ENCODE results near the gene ANXA8L1.
"Not testable (repeated sequence)": the region's sequence is repeated elsewhere in the genome, so short reads cannot be mapped to it uniquely, and the experiment has no call there.

DNA sequence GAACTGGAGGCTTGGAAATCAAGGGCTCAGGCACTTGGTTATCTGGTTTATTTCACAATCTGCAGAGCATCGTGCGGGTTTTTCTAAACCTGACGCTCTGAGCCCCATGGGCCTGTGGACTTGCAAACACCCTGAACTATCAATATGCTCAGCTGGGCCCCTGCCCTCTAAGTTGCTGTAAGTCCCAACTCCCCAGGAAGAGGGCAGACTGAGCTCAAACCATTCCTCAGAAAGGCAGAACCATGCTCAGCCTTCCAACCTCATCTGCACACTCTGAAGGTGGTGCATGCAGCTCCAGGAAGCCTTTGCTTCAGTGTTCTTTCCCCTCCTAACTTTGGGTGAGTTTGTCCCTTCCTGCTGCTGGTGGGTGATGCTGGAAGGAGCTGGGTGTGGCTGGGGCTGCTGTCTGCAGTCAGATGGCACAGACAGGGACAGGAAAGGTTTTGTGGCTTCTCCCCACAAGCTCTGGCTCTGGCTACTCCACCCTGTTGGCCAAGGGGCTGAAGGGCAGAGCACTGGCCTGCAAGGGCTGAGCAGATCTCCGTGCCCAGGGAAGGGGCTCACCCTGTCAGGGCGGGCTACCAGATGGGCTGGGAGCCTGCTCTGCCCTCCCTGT, 3.8 kb downstream of the ANXA8L1 start:
- not testable (repeated sequence) for TF ChIP-seq CTCF (IDR thresholded peaks at IDR 0.05); POLR2AphosphoS5 (IDR thresholded peaks at IDR 0.05; ENCODE audit: insufficient read depth in 1 of 2, low read depth in 1 of 2)
